Smooth muscle cell (in vitro differentiated cells): Measurements from ENCODE around the gene MED27. TPM values are rescaled to one million over a fixed set of nuclear protein-coding genes. Genes with fewer than 3 reads are reported as not detected.

Experiments used
- DNase-seq: peaks from one replicate; lab custom pipeline; 2025; ENCODE audit not compliant: unreplicated experiment; lab: John Stamatoyannopoulos, UW
- H2AFZ ChIP-seq: fragments of 200-600 bp; sonication (generic); 2 replicates; pipeline ENCODE4 v1.6.0; 2016; ENCODE audit warnings: antibody characterized with exemption, low read depth, mild to moderate bottlenecking
- H3F3A ChIP-seq: fragments of 200-600 bp; sonication (generic); 2 replicates; pipeline ENCODE4 v1.6.0; 2017; ENCODE audit warnings: antibody characterized with exemption, low read depth
- H3K27ac ChIP-seq: fragments of 200-600 bp; sonication (generic); 2 replicates; pipeline ENCODE4 v1.5.1; 2016; ENCODE audit warnings: low read depth, mild to moderate bottlenecking
- H3K27me3 ChIP-seq: fragments of 200-600 bp; sonication (generic); 2 replicates; pipeline ENCODE4 v1.6.1; 2016; ENCODE audit warnings: low read depth, mild to moderate bottlenecking
- H3K36me3 ChIP-seq: fragments of 200-600 bp; sonication (generic); 2 replicates; pipeline ENCODE4 v1.5.1; 2016; ENCODE audit warnings: low read depth
- H3K4me1 ChIP-seq: fragments of 200-600 bp; sonication (generic); 2 replicates; pipeline ENCODE4 v1.5.1; 2016; ENCODE audit warnings: low read depth
- H3K4me2 ChIP-seq: fragments of 200-600 bp; sonication (generic); 2 replicates; pipeline ENCODE4 v1.6.0; 2016; ENCODE audit warnings: mild to moderate bottlenecking
- H3K4me3 ChIP-seq: fragments of 200-600 bp; sonication (generic); 2 replicates; pipeline ENCODE4 v1.5.1; 2016; ENCODE audit warnings: mild to moderate bottlenecking
- H3K79me2 ChIP-seq: fragments of 200-600 bp; sonication (generic); 2 replicates; pipeline ENCODE4 v1.6.0; 2016; ENCODE audit warnings: low read depth, mild to moderate bottlenecking
- H3K9ac ChIP-seq: fragments of 200-600 bp; sonication (generic); 2 replicates; pipeline ENCODE4 v1.6.0; 2016; ENCODE audit warnings: low read depth
- H3K9me3 ChIP-seq: fragments of 200-600 bp; sonication (generic); replicated peaks from 2 replicates; pipeline ENCODE4 v1.5.1; 2016; ENCODE audit warnings: low read depth
- H4K20me1 ChIP-seq: fragments of 200-600 bp; sonication (generic); 2 replicates; pipeline ENCODE4 v1.6.0; 2016; ENCODE audit warnings: low read depth
- WGBS: methylation state at CpG from one replicate; pipeline ENCODE4 v1.1.7; 2016; ENCODE audit warnings: low lambda C conversion rate; 5-methylcytosine and 5-hydroxymethylcytosine counted together
- polyA plus RNA-seq: library from polyadenylated mRNA; unstranded; fragments of >200 nt; fragmentation: Nextera tagmentation; extraction: Ambion mirVana; gene quantifications from 2 replicates; pipeline ENCODE4 v1.2.1, GENCODE V29; 2016
- total RNA-seq: library from RNA; depleted of rRNA; stranded (reverse); fragments of >200 nt; gene quantifications from 2 replicates; pipeline ENCODE4 v1.2.3, GENCODE V29; 2014
- TF ChIP-seq, protein P1 (sequence below): fragments of 200-600 bp; sonication (generic); IDR thresholded peaks from 2 replicates; pipeline ENCODE4 v1.5.1; 2017; ENCODE audit warnings: borderline replicate concordance, mild to moderate bottlenecking, antibody characterized with exemption; ENCODE audit not compliant: insufficient read depth, poor library complexity, severe bottlenecking

MED27 gene
- total and polyA plus RNA-seq, 2 experiments from 2014 or later, result 24.0 to 50.0 TPM

DNA sequence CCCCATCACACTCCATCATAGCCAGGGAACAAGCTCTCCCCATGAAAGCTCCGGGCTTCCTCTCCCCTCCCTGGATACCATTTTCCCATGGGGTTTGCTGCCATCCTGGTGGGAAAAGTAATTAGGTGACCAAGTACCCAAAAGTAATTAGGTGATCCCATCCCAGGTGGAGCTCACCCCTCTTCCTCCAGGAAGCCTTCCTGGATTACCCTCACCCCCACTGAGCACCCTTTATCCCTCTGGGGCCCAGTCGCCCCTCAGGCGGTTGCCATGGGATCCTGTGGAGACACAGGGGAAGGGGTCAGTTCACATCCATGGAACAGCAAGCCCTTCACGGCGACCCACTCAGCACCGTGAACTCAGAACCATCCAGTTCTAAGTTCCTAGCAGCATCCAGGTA is 265.0 kb downstream of the MED27 start:
- Histone ChIP-seq H2AFZ (no peak overlapping the region), H3K27ac (no peak overlapping the region), H3K4me3 (no peak overlapping the region), H3K79me2 (no peaks in the 10 kb centered on the region), H3K9ac (no peak overlapping the region), H4K20me1 (no peaks in the 10 kb centered on the region), H3K4me1 (no peaks in the 10 kb centered on the region), H3K9me3 (no peaks in the 10 kb centered on the region), H3F3A (no peaks in the 10 kb centered on the region), H3K4me2 (no peak overlapping the region), H3K27me3 (peaks cover 13% of the 10 kb centered on the region), H3K36me3 (no peaks in the 10 kb centered on the region)
- 95% methylated on average over 6 of the region's 6 CpGs for WGBS
- TF ChIP-seq, protein P1, sequence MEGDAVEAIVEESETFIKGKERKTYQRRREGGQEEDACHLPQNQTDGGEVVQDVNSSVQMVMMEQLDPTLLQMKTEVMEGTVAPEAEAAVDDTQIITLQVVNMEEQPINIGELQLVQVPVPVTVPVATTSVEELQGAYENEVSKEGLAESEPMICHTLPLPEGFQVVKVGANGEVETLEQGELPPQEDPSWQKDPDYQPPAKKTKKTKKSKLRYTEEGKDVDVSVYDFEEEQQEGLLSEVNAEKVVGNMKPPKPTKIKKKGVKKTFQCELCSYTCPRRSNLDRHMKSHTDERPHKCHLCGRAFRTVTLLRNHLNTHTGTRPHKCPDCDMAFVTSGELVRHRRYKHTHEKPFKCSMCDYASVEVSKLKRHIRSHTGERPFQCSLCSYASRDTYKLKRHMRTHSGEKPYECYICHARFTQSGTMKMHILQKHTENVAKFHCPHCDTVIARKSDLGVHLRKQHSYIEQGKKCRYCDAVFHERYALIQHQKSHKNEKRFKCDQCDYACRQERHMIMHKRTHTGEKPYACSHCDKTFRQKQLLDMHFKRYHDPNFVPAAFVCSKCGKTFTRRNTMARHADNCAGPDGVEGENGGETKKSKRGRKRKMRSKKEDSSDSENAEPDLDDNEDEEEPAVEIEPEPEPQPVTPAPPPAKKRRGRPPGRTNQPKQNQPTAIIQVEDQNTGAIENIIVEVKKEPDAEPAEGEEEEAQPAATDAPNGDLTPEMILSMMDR, result no peak
- no peak for DNase-seq

DNA sequence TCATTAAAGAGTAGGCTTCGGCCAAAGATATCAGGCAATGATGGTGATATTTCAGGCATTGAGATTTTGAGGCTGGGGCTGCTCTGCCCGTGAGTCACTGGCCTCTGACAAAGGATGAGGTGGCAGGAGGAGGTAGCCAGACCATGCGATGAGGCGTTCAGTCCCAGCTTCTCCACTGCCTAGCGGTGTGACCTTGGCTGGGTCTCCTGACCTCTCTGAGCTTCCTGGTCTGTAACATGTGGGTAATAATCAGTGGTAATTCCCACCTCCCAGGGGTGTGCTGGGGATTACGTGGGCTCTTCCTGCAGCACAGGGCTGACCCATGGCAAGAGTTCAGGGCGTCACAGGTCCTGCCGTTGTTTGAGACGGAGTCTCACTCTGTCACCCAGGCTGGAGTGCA is 266.6 kb downstream of the MED27 start:
- Histone ChIP-seq H3K79me2 (no peaks in the 10 kb centered on the region), H3K4me2 (no peak overlapping the region), H4K20me1 (no peaks in the 10 kb centered on the region), H3K36me3 (no peaks in the 10 kb centered on the region), H3F3A (no peaks in the 10 kb centered on the region), H3K4me3 (no peak overlapping the region), H3K4me1 (no peaks in the 10 kb centered on the region), H3K27me3 (peaks cover 6% of the 10 kb centered on the region), H2AFZ (no peak overlapping the region), H3K9ac (no peak overlapping the region), H3K27ac (no peak overlapping the region), H3K9me3 (no peaks in the 10 kb centered on the region)
- WGBS, result 88% methylated on average over 9 of the region's 9 CpGs
- TF ChIP-seq, protein P1, result no peak
- no peak for DNase-seq

DNA sequence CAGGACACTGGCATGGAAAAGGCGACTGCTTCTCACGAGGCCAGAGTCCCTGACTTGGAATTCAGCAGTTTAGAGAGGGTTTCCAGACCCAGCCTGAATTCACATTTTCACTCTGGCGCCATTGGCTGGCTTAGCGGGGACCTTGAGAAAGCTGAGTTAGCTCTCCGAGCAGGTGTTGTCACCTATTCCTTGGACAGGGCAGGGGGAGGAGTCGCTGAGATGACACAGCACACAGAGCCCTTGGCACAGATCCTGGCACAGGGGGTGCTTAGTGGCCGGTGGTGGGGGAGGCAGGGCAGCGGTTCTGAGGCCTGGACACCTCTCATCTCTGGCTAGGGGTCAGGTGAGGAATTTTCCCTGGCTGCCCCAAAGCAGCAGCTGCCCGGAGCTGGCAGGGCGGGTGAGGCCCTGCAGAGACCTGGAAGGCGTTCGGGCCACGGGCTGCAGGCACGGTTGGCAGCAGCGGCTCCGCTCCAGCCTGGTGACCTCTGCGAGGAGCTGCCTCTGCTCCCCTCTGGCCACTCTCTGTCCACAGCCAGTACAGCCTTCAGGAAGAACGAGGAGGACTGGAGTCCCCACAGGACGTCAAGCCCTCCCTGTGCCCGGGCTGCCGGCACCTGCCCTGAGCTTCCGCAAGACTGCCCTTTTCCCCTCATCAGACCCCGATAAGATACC is 267.4 kb downstream of the MED27 start:
- Histone ChIP-seq H3K36me3 (no peaks in the 10 kb centered on the region), H3K9ac (no peak overlapping the region), H3K27me3 (peaks cover 12% of the 10 kb centered on the region), H3K4me2 (no peak overlapping the region), H4K20me1 (no peaks in the 10 kb centered on the region), H3F3A (no peaks in the 10 kb centered on the region), H3K79me2 (no peaks in the 10 kb centered on the region), H3K9me3 (no peaks in the 10 kb centered on the region), H3K27ac (no peak overlapping the region), H2AFZ (no peak overlapping the region), H3K4me1 (peaks cover 6% of the 10 kb centered on the region), H3K4me3 (no peak overlapping the region)
- no peak for DNase-seq
- WGBS, result 91% methylated on average over 22 of the region's 23 CpGs
- TF ChIP-seq, protein P1, result no peak

DNA sequence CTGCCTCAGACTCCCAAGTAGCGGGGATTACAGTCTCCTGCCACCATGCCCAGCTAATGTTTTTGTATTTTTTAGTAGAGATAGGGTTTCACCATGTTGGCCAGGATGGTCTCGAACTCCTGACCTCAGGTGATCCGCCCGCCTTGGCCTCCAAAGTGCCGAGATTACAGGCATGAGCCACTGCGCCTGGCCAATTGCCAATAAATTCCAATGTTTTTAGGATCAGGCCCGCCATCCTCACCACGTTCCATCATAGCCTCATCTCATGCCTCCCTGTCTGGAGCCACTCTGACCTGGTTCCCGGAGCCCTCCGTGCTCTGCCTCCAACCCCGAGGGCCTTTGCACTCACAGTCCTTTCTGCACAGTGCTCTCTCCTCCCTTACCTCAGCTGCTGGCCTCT is 268.3 kb downstream of the MED27 start:
- Histone ChIP-seq H3K4me2 (no peak overlapping the region), H3K27ac (no peak overlapping the region), H3F3A (no peaks in the 10 kb centered on the region), H3K27me3 (peaks cover 12% of the 10 kb centered on the region), H3K4me3 (no peak overlapping the region), H3K36me3 (no peaks in the 10 kb centered on the region), H3K9me3 (no peaks in the 10 kb centered on the region), H3K4me1 (peaks cover 10% of the 10 kb centered on the region), H3K79me2 (no peaks in the 10 kb centered on the region), H3K9ac (no peak overlapping the region), H2AFZ (no peak overlapping the region), H4K20me1 (no peaks in the 10 kb centered on the region)
- WGBS, result 90% methylated on average over 11 of the region's 11 CpGs
- TF ChIP-seq, protein P1, result no peak
- no peak for DNase-seq
